Measurements from ENCODE around the gene COQ4.

- TF ChIP-seq CTCF (IDR thresholded peaks at IDR 0.05) (no peak), EZH2phosphoT487 (IDR thresholded peaks at IDR 0.05) (no peak)
Observed at GRCh38 chr9:128293091-128293490, 29.5 kb upstream of the COQ4 start.
